Calu3 (cell line): ENCODE measurements around the gene DGAT2. TPM values are rescaled to one million over a fixed set of nuclear protein-coding genes. Genes with fewer than 3 reads are reported as not detected.

ENCODE experiments used
- BruUV-seq: library from RNA; stranded (reverse); fragments of 400-500 nt; replicated peaks from 2 replicates; lab custom pipeline; 2021; lab: Mats Ljungman, UMichigan
- CTCF ChIA-PET: fragments of 300-600 bp; sonication (Branson Sonifier 250); formaldehyde crosslinking; loops from one replicate; lab custom pipeline; 2022; ENCODE audit warnings: antibody characterized with exemption; lab: Charles Lee
- DNase-seq: peaks from one replicate; pipeline ENCODE4 v3.0.0; 2022
- H3K27ac Mint-ChIP-seq: one replicate; pipeline ENCODE4 v1.8.0; 2022; ENCODE audit warnings: mixed read lengths; ENCODE audit not compliant: unreplicated experiment
- H3K27me3 Mint-ChIP-seq: one replicate; pipeline ENCODE4 v1.8.0; 2022; ENCODE audit warnings: mixed read lengths; ENCODE audit not compliant: unreplicated experiment
- H3K36me3 Mint-ChIP-seq: one replicate; pipeline ENCODE4 v1.8.0; 2022; ENCODE audit warnings: mild to moderate bottlenecking, moderate library complexity, mixed read lengths; ENCODE audit not compliant: insufficient read depth, unreplicated experiment
- H3K4me1 Mint-ChIP-seq: one replicate; pipeline ENCODE4 v1.8.0; 2022; ENCODE audit warnings: mild to moderate bottlenecking, low read depth, mixed read lengths; ENCODE audit not compliant: unreplicated experiment
- H3K4me3 Mint-ChIP-seq: one replicate; pipeline ENCODE4 v1.8.0; 2022; ENCODE audit warnings: mild to moderate bottlenecking, low read depth, moderate library complexity, mixed read lengths; ENCODE audit not compliant: unreplicated experiment
- H3K9me3 Mint-ChIP-seq: one replicate; pipeline ENCODE4 v1.8.0; 2022; ENCODE audit warnings: low read depth, mixed read lengths; ENCODE audit not compliant: unreplicated experiment
- CTCF ChIP-seq: fragments of 200-600 bp; IDR thresholded peaks from one replicate; pipeline ENCODE4 v1.8.0; 2022; ENCODE audit warnings: antibody characterized with exemption; ENCODE audit not compliant: unreplicated experiment
- intact Hi-C: fragments of 100-400 bp; cut with micrococcal nuclease; formaldehyde crosslinking; loops from one replicate; pipeline ENCODE4 v1.10.0; 2022; ENCODE audit not compliant: unreplicated experiment
- total RNA-seq: library from RNA; stranded (reverse); gene quantifications from 2 replicates; pipeline ENCODE4 v1.2.3, GENCODE V29; 2022

Gene DGAT2
- total RNA-seq, 1 experiment from 2014 or later, result 3.9 TPM

- CTCF ChIA-PET, result no interaction called here
- no peak for TF ChIP-seq CTCF
- H3K27ac Mint-ChIP-seq, result no peak overlapping the region
- DNase-seq, result no peak
- intact Hi-C loops, result no loop called here
- no peaks in the 10 kb centered on the region for H3K9me3 Mint-ChIP-seq
- no peak overlapping the region for H3K4me3 Mint-ChIP-seq
- no peaks in the 10 kb centered on the region for H3K27me3 Mint-ChIP-seq
- no peaks in the 10 kb centered on the region for H3K4me1 Mint-ChIP-seq
- no peaks in the 10 kb centered on the region for H3K36me3 Mint-ChIP-seq
- no TSS peak for BruUV-seq
Observed at GRCh38 chr11:75797792-75798191, 29.2 kb downstream of the DGAT2 start.

- no peaks in the 10 kb centered on the region for H3K4me1 Mint-ChIP-seq
- intact Hi-C loops, result loop anchor here (5.0 kb wide), 1 partner anchor 78 kb away; no protein-coding TSS in a partner anchor
- no peaks in the 10 kb centered on the region for H3K36me3 Mint-ChIP-seq
- no peak overlapping the region for H3K4me3 Mint-ChIP-seq
- H3K27ac Mint-ChIP-seq, result no peak overlapping the region
- no peaks in the 10 kb centered on the region for H3K27me3 Mint-ChIP-seq
- no peak for DNase-seq
- no peak for TF ChIP-seq CTCF
- BruUV-seq, result no TSS peak
- CTCF ChIA-PET, result interaction anchor here (0.6 to 0.7 kb wide), 2 partner anchors 22 to 322 kb away, joined by 3 read pairs; no protein-coding TSS in a partner anchor
- H3K9me3 Mint-ChIP-seq, result no peaks in the 10 kb centered on the region
Observed at GRCh38 chr11:75800136-75800675, 31.6 kb downstream of the DGAT2 start.

GRCh38 chr11:75800728-75801361 lies 32.3 kb downstream of the DGAT2 start:
- CTCF ChIA-PET, result interaction anchor here (0.6 to 2.8 kb wide), 3 partner anchors 21 to 77 kb away, joined by 3 to 15 read pairs (median 3); no protein-coding TSS in a partner anchor
- DNase-seq, result no peak
- Mint-ChIP-seq H3K9me3 (no peaks in the 10 kb centered on the region), H3K36me3 (no peaks in the 10 kb centered on the region), H3K27ac (no peak overlapping the region), H3K27me3 (no peaks in the 10 kb centered on the region), H3K4me3 (no peak overlapping the region), H3K4me1 (no peaks in the 10 kb centered on the region)
- intact Hi-C loops, result loop anchor here (5.0 kb wide), 1 partner anchor 79 kb away; no protein-coding TSS in a partner anchor
- TF ChIP-seq CTCF, result no peak
- no TSS peak for BruUV-seq

GRCh38 chr11:75801362-75802020 lies 32.9 kb downstream of the DGAT2 start:
- no peak for TF ChIP-seq CTCF
- no peaks in the 10 kb centered on the region for H3K4me1 Mint-ChIP-seq
- CTCF ChIA-PET, result interaction anchor here (1.0 to 2.8 kb wide), 3 partner anchors 15 to 78 kb away, joined by 3 to 15 read pairs (median 4); no protein-coding TSS in a partner anchor
- H3K9me3 Mint-ChIP-seq, result no peaks in the 10 kb centered on the region
- no peak overlapping the region for H3K27ac Mint-ChIP-seq
- H3K27me3 Mint-ChIP-seq, result no peaks in the 10 kb centered on the region
- BruUV-seq, result no TSS peak
- H3K36me3 Mint-ChIP-seq, result no peaks in the 10 kb centered on the region
- intact Hi-C loops, result loop anchor here (5.0 kb wide), 1 partner anchor 79 kb away; no protein-coding TSS in a partner anchor
- no peak for DNase-seq
- H3K4me3 Mint-ChIP-seq, result no peak overlapping the region
